Measurements from ENCODE around the gene SLC8A3.

DNA sequence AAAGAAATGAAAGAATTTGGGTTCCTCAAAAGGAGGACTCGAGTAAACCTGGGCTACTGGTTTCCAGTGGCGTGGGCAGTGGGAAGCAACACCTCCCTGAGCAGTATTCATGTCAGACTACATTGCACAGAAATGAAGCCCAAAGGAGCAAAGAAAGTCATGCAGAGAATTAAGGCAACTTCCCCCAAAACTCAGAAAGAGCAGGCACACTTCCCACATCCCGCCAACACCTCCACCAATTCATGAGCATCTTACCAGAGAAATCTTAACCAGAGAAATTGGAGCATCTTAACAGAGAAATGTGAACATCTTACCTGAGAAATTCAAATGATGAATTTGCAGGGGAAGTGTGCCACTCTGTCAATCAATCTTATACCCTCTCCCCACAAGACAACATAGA, 36.7 kb downstream of the SLC8A3 start:
- TF ChIP-seq, protein P1, sequence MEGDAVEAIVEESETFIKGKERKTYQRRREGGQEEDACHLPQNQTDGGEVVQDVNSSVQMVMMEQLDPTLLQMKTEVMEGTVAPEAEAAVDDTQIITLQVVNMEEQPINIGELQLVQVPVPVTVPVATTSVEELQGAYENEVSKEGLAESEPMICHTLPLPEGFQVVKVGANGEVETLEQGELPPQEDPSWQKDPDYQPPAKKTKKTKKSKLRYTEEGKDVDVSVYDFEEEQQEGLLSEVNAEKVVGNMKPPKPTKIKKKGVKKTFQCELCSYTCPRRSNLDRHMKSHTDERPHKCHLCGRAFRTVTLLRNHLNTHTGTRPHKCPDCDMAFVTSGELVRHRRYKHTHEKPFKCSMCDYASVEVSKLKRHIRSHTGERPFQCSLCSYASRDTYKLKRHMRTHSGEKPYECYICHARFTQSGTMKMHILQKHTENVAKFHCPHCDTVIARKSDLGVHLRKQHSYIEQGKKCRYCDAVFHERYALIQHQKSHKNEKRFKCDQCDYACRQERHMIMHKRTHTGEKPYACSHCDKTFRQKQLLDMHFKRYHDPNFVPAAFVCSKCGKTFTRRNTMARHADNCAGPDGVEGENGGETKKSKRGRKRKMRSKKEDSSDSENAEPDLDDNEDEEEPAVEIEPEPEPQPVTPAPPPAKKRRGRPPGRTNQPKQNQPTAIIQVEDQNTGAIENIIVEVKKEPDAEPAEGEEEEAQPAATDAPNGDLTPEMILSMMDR (IDR thresholded peaks at IDR 0.05): no peak
- no peak for TF ChIP-seq POLR2A (IDR thresholded peaks at IDR 0.05)
